Measurements from ENCODE around the gene ANOS1.

GRCh38 chrX:8730812-8731558, 952 bp downstream of the ANOS1 start:
- TF ChIP-seq CTCF (IDR thresholded peaks at IDR 0.05), result no peak
- TF ChIP-seq EZH2 (IDR thresholded peaks at IDR 0.05), result no peak

All from neural progenitor cell (in vitro differentiated cells).